Hepatocyte (in vitro differentiated cells): ENCODE measurements around the gene EPSTI1. TPM values are rescaled to one million over a fixed set of nuclear protein-coding genes. Genes with fewer than 3 reads are reported as not detected.

Experiments used
- DNase-seq: peaks from one replicate; pipeline ENCODE4 v3.0.0-alpha.2; 2016; ENCODE audit warnings: low spot score
- H2AFZ ChIP-seq: fragments of 200-600 bp; sonication (generic); 2 replicates; pipeline ENCODE4 v1.6.0; 2016; ENCODE audit warnings: antibody characterized with exemption, mild to moderate bottlenecking
- H3K27ac ChIP-seq: fragments of 200-600 bp; sonication (generic); 2 replicates; pipeline ENCODE4 v1.5.1; 2016; ENCODE audit warnings: mild to moderate bottlenecking
- H3K27me3 ChIP-seq: fragments of 200-600 bp; sonication (generic); 2 replicates; pipeline ENCODE4 v1.6.1; 2016
- H3K36me3 ChIP-seq: fragments of 200-600 bp; sonication (generic); replicated peaks from 2 replicates; pipeline ENCODE4 v1.5.1; 2016; ENCODE audit warnings: low read depth; ENCODE audit not compliant: insufficient read depth
- H3K4me1 ChIP-seq: fragments of 200-600 bp; sonication (generic); 2 replicates; pipeline ENCODE4 v1.5.1; 2016; ENCODE audit warnings: mild to moderate bottlenecking, moderate library complexity; ENCODE audit not compliant: insufficient read depth
- H3K4me2 ChIP-seq: fragments of 200-600 bp; sonication (generic); 2 replicates; pipeline ENCODE4 v1.6.0; 2016
- H3K4me3 ChIP-seq: fragments of 200-600 bp; sonication (generic); 2 replicates; pipeline ENCODE4 v1.5.1; 2016; ENCODE audit warnings: mild to moderate bottlenecking
- H3K79me2 ChIP-seq: fragments of 200-600 bp; sonication (generic); 2 replicates; pipeline ENCODE4 v1.6.0; 2017; ENCODE audit warnings: mild to moderate bottlenecking
- H3K9me2 ChIP-seq: fragments of 200-600 bp; sonication (generic); replicated peaks from 2 replicates; pipeline ENCODE4 v1.6.0; 2017; ENCODE audit warnings: mild to moderate bottlenecking; ENCODE audit not compliant: insufficient read depth
- H3K9me3 ChIP-seq: fragments of 200-600 bp; sonication (generic); 2 replicates; pipeline ENCODE4 v1.5.1; 2016; ENCODE audit warnings: low read depth, mild to moderate bottlenecking
- H4K20me1 ChIP-seq: fragments of 200-600 bp; sonication (generic); 2 replicates; pipeline ENCODE4 v1.6.0; 2016; ENCODE audit warnings: mild to moderate bottlenecking; ENCODE audit not compliant: insufficient read depth, poor library complexity, severe bottlenecking
- CTCF ChIP-seq: fragments of 200-600 bp; sonication (generic); IDR thresholded peaks from 2 replicates; pipeline ENCODE4 v1.5.1; 2016; ENCODE audit warnings: antibody characterized with exemption, mild to moderate bottlenecking; ENCODE audit not compliant: poor library complexity
- EZH2 ChIP-seq: fragments of 200-600 bp; sonication (generic); IDR thresholded peaks from 2 replicates; pipeline ENCODE4 v1.6.1; 2016; ENCODE audit warnings: antibody characterized with exemption, mild to moderate bottlenecking, borderline replicate concordance
- EZH2phosphoT487 ChIP-seq: fragments of 200-600 bp; sonication (generic); IDR thresholded peaks from one replicate; pipeline ENCODE4 v1.6.1; 2018; ENCODE audit warnings: antibody characterized with exemption, mild to moderate bottlenecking, low read depth, moderate library complexity; ENCODE audit not compliant: unreplicated experiment, severe bottlenecking
- WGBS: methylation state at CpG from one replicate; pipeline ENCODE4 v1.1.6; 2016; ENCODE audit warnings: low lambda C conversion rate; ENCODE audit errors: missing lambda C conversion rate; 5-methylcytosine and 5-hydroxymethylcytosine counted together
- polyA plus RNA-seq: library from polyadenylated mRNA; unstranded; fragments of >200 nt; fragmentation: Nextera tagmentation; extraction: Ambion mirVana; gene quantifications from 2 replicates; pipeline ENCODE4 v1.2.1, GENCODE V29; 2016
- total RNA-seq: library from RNA; depleted of rRNA; stranded (reverse); fragments of >200 nt; gene quantifications from 2 replicates; pipeline ENCODE4 v1.2.3, GENCODE V29; 2014

The EPSTI1 gene
- total and polyA plus RNA-seq, 2 experiments from 2014 or later, result 24.5 to 31.0 TPM

DNA sequence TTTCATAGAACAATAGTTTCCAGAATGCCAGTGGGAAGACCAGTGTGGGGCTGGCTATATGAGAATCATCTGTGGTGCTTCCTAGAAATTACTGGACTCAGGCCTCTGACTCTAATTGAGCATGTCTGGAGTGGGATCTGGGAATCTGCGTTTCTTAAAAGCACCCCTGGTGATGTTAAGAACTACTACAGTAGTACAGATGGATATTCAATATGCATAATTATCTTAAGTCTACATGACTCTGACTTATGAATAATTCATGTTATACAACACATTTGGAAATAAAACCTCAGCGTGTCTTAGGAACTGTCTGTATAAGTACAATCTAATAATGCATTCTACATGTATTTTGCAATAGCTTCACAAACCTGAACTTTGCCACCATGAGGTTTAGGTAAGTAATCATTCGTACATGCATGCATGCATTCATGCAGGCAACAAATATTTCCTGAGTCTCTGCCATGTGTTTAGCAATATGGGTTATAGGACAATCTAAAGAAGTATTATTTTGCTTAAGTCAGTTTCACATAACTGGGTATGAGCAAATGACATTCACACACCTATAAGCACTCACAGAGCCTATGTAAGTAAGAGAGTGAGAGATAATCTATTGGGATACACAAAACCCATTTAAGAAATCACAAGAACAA lies 62.0 kb downstream of the EPSTI1 start:
- no peaks in the 10 kb centered on the region for H3K9me2 ChIP-seq
- H3K36me3 ChIP-seq, result no peaks in the 10 kb centered on the region
- H3K79me2 ChIP-seq, result no peaks in the 10 kb centered on the region
- TF ChIP-seq EZH2phosphoT487 (no peak), CTCF (no peak), EZH2 (no peak)
- no peak overlapping the region for H3K4me3 ChIP-seq
- no peaks in the 10 kb centered on the region for H3K4me1 ChIP-seq
- no peak for DNase-seq
- H3K27ac ChIP-seq, result no peak overlapping the region
- no peaks in the 10 kb centered on the region for H3K27me3 ChIP-seq
- no peak overlapping the region for H3K4me2 ChIP-seq
- H3K9me3 ChIP-seq, result no peaks in the 10 kb centered on the region
- H2AFZ ChIP-seq, result no peak overlapping the region
- no peaks in the 10 kb centered on the region for H4K20me1 ChIP-seq
- WGBS, result 92% methylated on average over 3 of the region's 3 CpGs

GRCh38 chr13:42926555-42926954 lies 65.5 kb downstream of the EPSTI1 start:
- Histone ChIP-seq H2AFZ (no peak overlapping the region), H4K20me1 (no peaks in the 10 kb centered on the region), H3K27ac (no peak overlapping the region), H3K27me3 (no peaks in the 10 kb centered on the region), H3K9me3 (no peaks in the 10 kb centered on the region), H3K9me2 (no peaks in the 10 kb centered on the region), H3K4me3 (no peak overlapping the region), H3K36me3 (no peaks in the 10 kb centered on the region), H3K79me2 (no peaks in the 10 kb centered on the region), H3K4me2 (no peak overlapping the region), H3K4me1 (no peaks in the 10 kb centered on the region)
- peak; percentile 17 for DNase-seq
- WGBS, result 65% methylated on average over 2 of the region's 2 CpGs
- TF ChIP-seq CTCF (no peak), EZH2 (no peak), EZH2phosphoT487 (no peak)

DNA sequence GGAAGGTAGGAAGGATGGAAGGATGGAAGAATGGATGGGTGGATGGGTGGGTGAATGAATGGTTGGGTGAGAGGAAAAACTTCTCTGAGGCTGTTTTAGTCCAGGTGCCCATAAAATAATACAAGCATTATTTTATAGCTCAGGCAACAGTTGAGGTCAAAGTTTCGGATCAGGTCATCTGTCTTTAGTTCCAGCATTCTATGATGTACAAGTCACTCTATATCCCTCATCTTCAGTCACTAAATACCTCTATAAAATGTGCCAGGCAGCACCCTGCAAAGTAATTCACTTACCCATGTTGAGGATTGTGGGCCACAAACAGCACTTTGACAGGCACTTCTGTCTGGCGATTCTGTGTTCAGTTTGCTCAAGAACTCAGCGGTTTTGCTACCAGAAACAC lies 66.0 kb downstream of the EPSTI1 start:
- Histone ChIP-seq H3K4me3 (no peak overlapping the region), H2AFZ (no peak overlapping the region), H3K4me2 (no peak overlapping the region), H3K79me2 (no peaks in the 10 kb centered on the region), H3K27me3 (no peaks in the 10 kb centered on the region), H3K27ac (no peak overlapping the region), H4K20me1 (no peaks in the 10 kb centered on the region), H3K4me1 (no peaks in the 10 kb centered on the region), H3K9me2 (no peaks in the 10 kb centered on the region), H3K9me3 (peaks cover under 1% of the 10 kb centered on the region), H3K36me3 (no peaks in the 10 kb centered on the region)
- no peak for DNase-seq
- WGBS, result 100% methylated on average over 3 of the region's 3 CpGs
- no peak for TF ChIP-seq CTCF
- no peak for TF ChIP-seq EZH2phosphoT487
- no peak for TF ChIP-seq EZH2

GRCh38 chr13:42925626-42926025 lies 66.4 kb downstream of the EPSTI1 start:
- 96% methylated on average over 2 of the region's 2 CpGs for WGBS

More at GRCh38 chr13:42925626-42926025, 66.4 kb downstream of the EPSTI1 start:
- peaks cover 3% of the 10 kb centered on the region for H3K9me3 ChIP-seq
- no peak for DNase-seq
- H3K36me3 ChIP-seq, result no peaks in the 10 kb centered on the region
- H3K4me3 ChIP-seq, result no peak overlapping the region
- H3K4me2 ChIP-seq, result no peak overlapping the region
- H3K4me1 ChIP-seq, result no peaks in the 10 kb centered on the region
- TF ChIP-seq CTCF, result no peak
- TF ChIP-seq EZH2, result no peak
- no peak for TF ChIP-seq EZH2phosphoT487
- no peaks in the 10 kb centered on the region for H3K27me3 ChIP-seq
- no peak overlapping the region for H3K27ac ChIP-seq
- no peaks in the 10 kb centered on the region for H3K79me2 ChIP-seq
- no peaks in the 10 kb centered on the region for H4K20me1 ChIP-seq
- H3K9me2 ChIP-seq, result no peaks in the 10 kb centered on the region
- H2AFZ ChIP-seq, result no peak overlapping the region
